GM12891 (cell line): ENCODE results near the gene KCND2.

Source experiments
- PAX5 ChIP-seq: IDR thresholded peaks from 2 replicates; pipeline ENCODE4 v1.6.1; 2011; ENCODE audit warnings: low read length, moderate library complexity, mild to moderate bottlenecking; ENCODE audit not compliant: insufficient read depth, severe bottlenecking
- POLR2A ChIP-seq: IDR thresholded peaks from 2 replicates; pipeline ENCODE4 v1.6.1; 2011; ENCODE audit warnings: low read depth, low read length, control low read depth
- POLR2AphosphoS5 ChIP-seq: IDR thresholded peaks from 2 replicates; pipeline ENCODE4 v1.6.1; 2011; ENCODE audit warnings: low read depth, low read length, control low read depth
- POU2F2 ChIP-seq: IDR thresholded peaks from 2 replicates; pipeline ENCODE4 v1.6.1; 2011; ENCODE audit warnings: low read depth, mild to moderate bottlenecking, control low read depth, low read length, moderate library complexity
- SPI1 ChIP-seq: IDR thresholded peaks from 2 replicates; pipeline ENCODE4 v1.6.1; 2011; ENCODE audit warnings: low read depth, low read length, control low read depth
- TAF1 ChIP-seq: IDR thresholded peaks from 2 replicates; pipeline ENCODE4 v1.6.1; 2011; ENCODE audit warnings: low read depth, low read length, control low read depth

DNA sequence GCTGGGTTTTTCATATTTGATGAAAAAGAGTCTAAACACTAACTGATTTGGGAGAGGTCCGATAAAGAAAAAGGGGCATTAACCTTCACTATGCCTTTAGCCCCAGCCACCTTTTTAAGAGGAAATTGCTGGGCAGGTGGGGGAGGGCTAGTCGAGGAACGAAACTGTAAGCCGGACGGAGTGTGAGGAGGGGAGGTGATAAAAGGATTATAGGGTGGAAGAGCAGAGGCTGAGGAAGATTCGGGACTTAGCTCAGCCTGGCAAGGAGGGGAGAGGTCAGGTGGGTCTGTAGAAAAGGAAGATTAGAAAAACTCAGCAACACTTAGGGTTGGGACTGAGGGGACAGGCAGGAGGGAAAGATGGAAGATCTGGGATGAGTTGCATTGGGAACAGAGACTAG, 508.0 kb downstream of the KCND2 start:
- TF ChIP-seq POLR2A (no peak), POLR2AphosphoS5 (no peak), TAF1 (no peak), PAX5 (no peak), POU2F2 (no peak), SPI1 (no peak)
